ENCODE data around the gene RAB18. TPM values are rescaled to one million over a fixed set of nuclear protein-coding genes. Genes with fewer than 3 reads are reported as not detected.
A peak's percentile ranks its signal among the peaks of the same experiment; 100 is the strongest.

RAB18 gene
- total and polyA plus RNA-seq, 2 donors from 2014 or later, result 57.9 to 113 TPM

- no peaks in the 10 kb centered on the region for H3K4me1 ChIP-seq (ENCODE audit: control insufficient read depth in 2 of 3, insufficient read depth in 2 of 3, low read depth in 1 of 3, low read length in 3 of 3)
- no peaks in the 10 kb centered on the region for H3K36me3 ChIP-seq (ENCODE audit: control insufficient read depth in 2 of 3, insufficient read depth in 3 of 3, low read length in 3 of 3)
- no peak overlapping the region for H3K4me3 ChIP-seq (ENCODE audit: low read length in 3 of 3)
- no peaks in the 10 kb centered on the region for H3K27me3 ChIP-seq (ENCODE audit: control insufficient read depth, insufficient read depth, low read length)
- no peak overlapping the region for H3K27ac ChIP-seq (ENCODE audit: low read depth in 2 of 2, low read length in 2 of 2)
- DNase-seq (no peak), FAIRE-seq (no peak)
- TF ChIP-seq CTCF (IDR thresholded peaks at IDR 0.05; ENCODE audit: borderline replicate concordance, extremely low read depth, insufficient read depth), result no peak
- no peak overlapping the region for H3K9ac ChIP-seq (ENCODE audit: low read length in 3 of 3)
- H3K9me3 ChIP-seq (ENCODE audit: control insufficient read depth in 2 of 3, insufficient read depth in 1 of 3, low read length in 3 of 3), result peaks cover 0 to 5% (median 0%) of the 10 kb centered on the region in 3 donors
- intact Hi-C loops (cut with DNase I), result no loop called here
Measured at GRCh38 chr10:27479016-27479415, 25.1 kb upstream of the RAB18 start.

DNA sequence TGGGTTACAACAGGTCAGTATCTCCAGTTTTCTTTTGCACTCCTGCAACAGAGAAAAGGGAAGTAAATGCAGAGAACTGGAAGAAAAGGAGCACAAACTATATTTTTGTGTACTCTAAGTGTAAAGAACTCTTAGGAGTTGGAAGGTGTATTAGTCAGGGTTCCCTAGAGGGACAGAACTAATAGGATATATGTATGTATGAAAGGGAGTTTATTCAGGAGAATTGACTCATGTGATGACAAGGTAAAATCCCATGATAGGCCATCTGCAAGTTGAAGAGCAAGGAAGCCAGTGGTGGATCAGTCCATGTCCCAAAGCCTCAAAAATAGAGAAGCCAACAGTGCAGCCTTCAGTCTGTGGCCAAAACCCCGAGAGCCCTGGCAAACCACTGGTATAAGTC is 22.6 kb upstream of the RAB18 start:
- no peak overlapping the region for H3K4me3 ChIP-seq (ENCODE audit: low read length in 3 of 3)
- H3K9ac ChIP-seq (ENCODE audit: low read length in 3 of 3), result no peak overlapping the region
- no peaks in the 10 kb centered on the region for H3K36me3 ChIP-seq (ENCODE audit: control insufficient read depth in 2 of 3, insufficient read depth in 3 of 3, low read length in 3 of 3)
- no peak for DNase-seq
- intact Hi-C loops (cut with DNase I), result no loop called here
- H3K27me3 ChIP-seq (ENCODE audit: control insufficient read depth, insufficient read depth, low read length), result no peaks in the 10 kb centered on the region
- FAIRE-seq, result no peak
- TF ChIP-seq CTCF (IDR thresholded peaks at IDR 0.05; ENCODE audit: borderline replicate concordance, extremely low read depth, insufficient read depth), result no peak
- no peak overlapping the region for H3K27ac ChIP-seq (ENCODE audit: low read depth in 2 of 2, low read length in 2 of 2)
- H3K9me3 ChIP-seq (ENCODE audit: control insufficient read depth in 2 of 3, insufficient read depth in 1 of 3, low read length in 3 of 3), result peaks cover 0 to 5% (median 0%) of the 10 kb centered on the region in 3 donors
- no peaks in the 10 kb centered on the region for H3K4me1 ChIP-seq (ENCODE audit: control insufficient read depth in 2 of 3, insufficient read depth in 2 of 3, low read depth in 1 of 3, low read length in 3 of 3)

DNA sequence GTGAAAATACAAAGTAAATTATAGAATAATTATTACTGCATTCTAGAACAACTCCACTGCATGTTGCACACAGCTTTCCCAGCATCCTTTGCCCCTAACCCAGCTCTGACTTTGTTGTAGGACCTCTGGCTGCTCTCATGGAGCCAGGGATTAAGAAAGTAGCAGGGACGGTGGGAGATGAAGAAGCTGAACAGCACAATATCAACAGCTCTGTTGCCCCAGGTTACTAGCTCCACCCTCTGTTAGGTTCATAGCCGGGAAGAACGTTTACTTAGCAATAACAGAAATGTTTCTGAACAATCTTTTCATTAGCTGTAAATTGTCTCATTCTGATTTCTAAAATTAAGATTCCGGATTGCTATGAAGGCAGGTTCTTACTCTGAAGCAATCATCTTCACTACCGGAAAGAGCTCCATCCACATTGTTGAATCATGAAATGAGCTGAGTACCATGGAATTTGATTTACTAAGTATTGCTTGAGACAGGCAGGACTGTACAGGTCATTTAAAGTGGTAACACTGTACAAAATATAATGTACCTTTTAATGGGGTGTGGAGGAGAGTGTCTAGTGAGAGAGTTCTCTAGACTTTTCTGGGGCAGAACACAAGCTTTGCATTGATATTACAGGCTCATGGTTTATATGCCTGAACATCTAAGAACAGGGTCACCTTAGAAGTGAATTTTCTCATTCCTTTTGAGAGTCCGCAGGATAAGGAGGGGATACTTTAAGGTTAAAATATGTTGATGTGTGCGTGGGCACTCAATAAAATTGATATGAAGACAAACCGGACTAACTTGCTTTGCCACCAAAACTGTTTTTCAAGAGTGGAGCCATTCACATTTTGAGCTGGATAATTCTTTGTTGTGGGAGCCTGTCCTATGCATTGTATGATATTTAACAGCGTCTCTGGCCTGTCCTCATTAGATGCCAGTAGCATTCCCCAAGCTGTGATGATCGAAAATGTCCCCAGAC is 20.8 kb upstream of the RAB18 start:
- H3K9ac ChIP-seq (ENCODE audit: low read length in 3 of 3), result no peak overlapping the region
- no peak overlapping the region for H3K4me3 ChIP-seq (ENCODE audit: low read length in 3 of 3)

More for the DNA sequence above, 20.8 kb upstream of the RAB18 start:
- Histone ChIP-seq H3K36me3 (ENCODE audit: control insufficient read depth in 2 of 3, insufficient read depth in 3 of 3, low read length in 3 of 3) (no peaks in the 10 kb centered on the region), H3K9me3 (ENCODE audit: control insufficient read depth in 2 of 3, insufficient read depth in 1 of 3, low read length in 3 of 3) (peaks cover 0 to 5% (median 0%) of the 10 kb centered on the region in 3 donors), H3K27ac (ENCODE audit: low read depth in 2 of 2, low read length in 2 of 2) (no peak overlapping the region), H3K4me1 (ENCODE audit: control insufficient read depth in 2 of 3, insufficient read depth in 2 of 3, low read depth in 1 of 3, low read length in 3 of 3) (no peaks in the 10 kb centered on the region), H3K27me3 (ENCODE audit: control insufficient read depth, insufficient read depth, low read length) (no peaks in the 10 kb centered on the region)
- FAIRE-seq (no peak), DNase-seq (peak in 2 of 5 donors; percentile 3 to 17)
- intact Hi-C loops (cut with DNase I), result no loop called here
- TF ChIP-seq CTCF (IDR thresholded peaks at IDR 0.05; ENCODE audit: borderline replicate concordance, extremely low read depth, insufficient read depth), result no peak
